GM21447 (cell line): ENCODE data around the gene FGF11.

ENCODE experiments used
- ATAC-seq: cut with Tn5 transposase; IDR thresholded peaks from one replicate; pipeline ENCODE4 v1.9.1; 2021; ENCODE audit not compliant: unreplicated experiment

The FGF11 gene

DNA sequence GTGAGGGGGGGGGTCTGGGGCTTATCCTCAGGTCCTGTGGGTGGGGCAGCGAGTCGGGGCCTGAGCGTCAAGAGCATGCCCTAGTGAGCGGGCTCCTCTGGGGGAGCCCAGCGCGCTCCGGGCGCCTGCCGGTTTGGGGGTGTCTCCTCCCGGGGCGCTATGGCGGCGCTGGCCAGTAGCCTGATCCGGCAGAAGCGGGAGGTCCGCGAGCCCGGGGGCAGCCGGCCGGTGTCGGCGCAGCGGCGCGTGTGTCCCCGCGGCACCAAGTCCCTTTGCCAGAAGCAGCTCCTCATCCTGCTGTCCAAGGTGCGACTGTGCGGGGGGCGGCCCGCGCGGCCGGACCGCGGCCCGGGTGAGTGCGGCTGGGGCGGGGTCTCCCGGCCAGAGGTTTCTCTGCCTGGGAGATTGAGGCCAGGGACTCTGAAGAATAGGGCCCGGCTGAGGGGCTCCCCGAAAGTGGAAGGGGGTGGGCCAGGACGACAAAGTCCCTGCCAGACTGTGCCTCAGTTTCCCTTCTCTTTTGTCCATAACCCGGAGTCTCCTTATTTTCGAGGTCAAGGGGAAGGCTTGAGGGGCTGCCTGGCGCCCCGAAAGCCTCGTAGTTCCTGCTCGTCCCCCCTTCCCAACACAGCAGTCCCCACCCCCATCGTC is at the start of gene FGF11:
TSS of gene FGF11 (plus strand) at position 51 of the 651 bp plus-strand sequence. CDS start at position 160, 109 bp downstream.
- no peak for ATAC-seq

DNA sequence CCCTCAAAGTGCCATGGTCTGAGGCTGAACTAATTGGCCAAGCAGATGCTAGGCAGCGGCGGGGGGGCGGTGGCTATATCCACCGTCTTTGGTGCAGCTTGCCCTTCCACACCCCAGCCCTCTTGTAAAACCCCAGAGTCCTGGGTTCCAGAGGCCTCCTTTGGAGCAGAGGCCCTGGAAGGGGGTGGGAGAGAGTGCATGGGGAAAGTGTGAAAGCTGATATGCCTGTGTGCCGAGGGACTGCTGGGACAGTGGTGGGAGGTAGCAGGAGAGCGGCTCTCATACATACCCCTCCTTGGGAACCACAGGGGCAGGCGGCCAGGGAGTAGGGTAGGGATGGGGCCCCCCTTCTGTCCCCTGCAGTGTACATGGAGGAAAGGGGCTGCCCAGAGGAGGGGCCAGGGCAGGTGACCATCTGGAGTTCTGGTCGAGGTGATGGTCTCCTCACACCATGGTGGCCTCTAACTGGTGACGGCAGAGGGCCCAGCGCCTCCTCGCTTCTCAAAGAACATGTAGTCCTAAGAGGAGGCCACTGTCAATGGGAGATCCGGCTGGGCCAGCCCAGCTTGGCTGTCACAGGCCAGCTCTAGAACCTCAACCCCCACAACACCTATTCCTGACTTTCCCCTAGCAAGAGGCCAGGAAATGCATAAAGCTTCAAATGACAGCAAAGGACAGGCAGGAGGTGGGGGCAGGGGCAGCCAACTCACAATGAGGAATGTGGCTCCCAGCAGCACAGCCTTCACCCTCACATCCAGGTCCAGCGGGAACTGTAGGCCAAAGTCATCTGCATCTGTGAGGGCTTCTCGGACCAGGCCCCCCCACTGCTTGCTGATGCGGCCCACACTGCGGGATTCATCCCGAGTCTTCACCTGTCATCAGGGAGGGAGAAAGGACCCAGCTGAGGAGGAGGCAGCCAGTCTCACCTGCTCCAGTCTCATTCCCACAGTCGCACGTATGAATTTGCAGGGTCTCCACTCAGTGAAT is 49.1 kb upstream of the FGF11 start:
- ATAC-seq, result no peak

DNA sequence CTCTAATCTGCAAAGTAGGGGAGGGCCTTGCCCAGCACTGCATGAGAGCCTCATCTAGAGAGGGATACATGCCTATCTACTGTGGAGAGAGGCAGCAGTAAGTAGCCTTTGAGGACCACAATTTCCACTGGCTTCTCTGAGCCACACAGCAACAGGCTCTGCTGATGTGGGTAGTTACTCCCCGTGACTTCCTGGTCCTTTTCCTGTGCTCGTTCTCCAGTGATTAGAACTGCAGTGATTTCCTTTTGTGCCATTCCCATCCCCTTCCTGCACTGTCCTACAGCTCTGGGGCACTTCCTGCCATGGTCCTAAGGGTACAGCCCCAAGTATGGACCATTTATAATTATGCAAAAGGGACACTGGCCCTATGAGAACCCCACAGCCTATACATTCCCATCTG is 48.0 kb upstream of the FGF11 start:
- no peak for ATAC-seq

DNA sequence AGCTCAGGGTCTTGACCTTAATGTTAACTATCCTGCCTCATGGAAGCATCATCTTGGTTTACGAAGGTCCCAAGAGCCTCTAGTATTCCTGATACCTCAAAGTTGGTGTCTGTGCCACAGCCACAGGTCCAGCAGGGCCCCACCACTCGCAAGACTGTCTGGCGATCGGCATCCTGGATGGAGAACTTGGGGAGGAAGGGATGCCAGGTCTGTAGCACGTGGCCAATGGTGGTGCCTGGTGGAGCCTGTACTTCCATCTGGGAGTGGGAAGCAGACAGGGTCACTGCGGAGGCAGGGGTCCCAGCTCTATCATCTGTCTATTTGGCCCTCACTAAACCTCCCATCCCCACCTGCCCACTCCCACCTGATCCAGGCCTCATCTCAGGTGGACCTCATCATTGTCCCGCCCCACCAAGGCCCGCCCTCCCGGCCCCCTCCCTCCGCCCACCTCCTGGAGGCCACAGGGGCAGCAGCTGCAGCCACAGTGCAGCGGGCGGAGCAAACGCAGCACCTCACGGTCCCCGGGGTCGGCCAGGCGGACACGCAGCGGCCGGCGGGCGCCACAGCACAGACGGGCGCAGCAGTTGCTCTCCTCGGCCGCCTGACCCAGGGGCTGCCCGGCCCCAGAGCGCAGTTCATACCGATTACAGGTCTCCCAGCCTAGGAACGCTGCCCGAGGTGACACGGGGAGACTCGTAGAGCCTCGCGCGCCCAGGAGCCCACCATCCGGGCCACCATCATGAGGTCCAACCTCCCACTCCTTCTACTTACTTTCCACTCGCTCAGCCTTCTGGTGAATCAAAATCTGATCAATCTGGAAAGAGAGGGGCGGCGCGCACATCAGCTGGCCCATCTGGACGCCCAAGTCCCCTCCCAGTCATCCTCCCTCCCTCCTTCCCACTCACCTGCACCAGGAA is 46.4 kb upstream of the FGF11 start:
- ATAC-seq, result no peak

DNA sequence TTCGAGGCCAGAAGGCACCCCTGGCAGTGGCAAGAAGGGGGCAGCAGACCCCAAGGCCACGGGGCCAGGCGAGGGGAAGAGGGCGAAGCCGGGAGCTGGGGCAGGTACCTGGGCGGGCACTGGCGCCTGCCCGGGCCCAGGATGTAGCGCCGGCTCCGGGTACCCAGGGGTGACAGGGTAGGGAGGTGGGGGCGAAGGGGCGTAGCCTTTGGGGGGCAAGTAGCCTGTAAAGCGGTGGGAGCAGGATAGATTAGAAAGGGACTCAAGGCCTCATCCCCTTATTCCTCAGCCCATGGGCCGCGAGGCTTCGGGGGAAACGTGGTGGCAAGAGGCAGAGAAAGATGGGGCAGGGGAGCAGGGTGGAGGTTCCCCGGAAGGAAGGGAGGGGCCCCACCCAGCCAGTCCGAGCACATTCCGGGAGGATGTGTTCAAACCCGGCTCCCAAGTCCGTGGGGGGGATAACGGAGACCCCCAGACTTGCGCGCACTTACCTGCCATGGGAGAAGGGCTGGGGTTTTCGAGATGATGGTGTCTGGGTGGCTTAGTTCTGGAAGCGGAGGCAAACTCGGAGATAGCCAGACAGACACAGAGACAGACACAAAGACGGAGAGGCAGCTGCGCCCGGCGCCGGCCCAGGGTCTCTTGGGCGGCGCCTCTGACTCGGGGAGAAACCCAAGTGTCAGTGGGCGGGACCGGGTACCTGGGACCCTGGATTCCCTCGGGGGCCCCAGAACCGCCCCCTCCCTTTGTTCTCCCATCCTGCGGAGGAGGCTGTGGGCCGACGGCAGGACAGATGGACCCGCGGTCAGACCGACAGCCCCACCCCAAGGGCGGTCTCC is 45.5 kb upstream of the FGF11 start:
- ATAC-seq, result peak; percentile 43

DNA sequence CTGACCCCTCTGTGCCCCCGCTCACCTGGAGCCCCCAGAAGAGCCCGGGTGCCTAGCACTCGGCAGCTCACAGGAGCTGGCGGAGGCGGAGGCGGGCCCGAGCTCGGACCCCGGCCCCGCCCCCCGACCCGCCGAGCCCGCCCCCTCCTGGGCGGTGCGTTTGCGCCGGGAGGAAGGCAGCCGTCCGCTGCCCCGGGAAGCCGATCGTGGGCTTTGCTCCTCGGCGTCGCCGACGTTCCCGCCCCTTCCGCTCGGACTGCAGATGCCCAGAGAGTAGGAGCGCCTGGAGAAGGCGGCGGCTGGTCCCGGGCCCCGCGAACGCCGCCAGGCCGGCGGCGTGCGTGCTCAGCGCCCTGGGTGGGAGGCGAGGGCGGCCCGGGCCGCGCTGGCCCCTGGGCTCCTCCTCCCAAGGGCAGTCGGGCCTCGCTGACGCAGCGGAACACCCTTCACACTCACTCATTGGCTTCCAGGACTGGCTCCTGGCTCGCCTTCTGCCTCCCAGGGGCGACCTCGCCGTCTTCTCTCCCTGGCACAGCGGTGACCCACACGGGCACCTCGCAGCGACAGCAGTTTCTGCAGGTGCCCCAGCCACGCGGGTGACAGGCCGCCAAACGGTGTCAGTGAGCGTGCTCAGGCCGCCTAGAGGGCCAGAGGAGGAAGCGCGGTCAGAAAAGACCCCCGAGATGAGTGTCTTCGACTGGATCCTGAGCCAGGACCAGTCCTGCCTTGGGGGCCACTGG is 44.7 kb upstream of the FGF11 start, which contains the start of gene PLSCR3:
TSS of gene PLSCR3 (minus strand) at position 74 of the 740 bp plus-strand sequence. CDS start 415 bp downstream, outside the sequence.
- ATAC-seq, result peak; percentile 76

DNA sequence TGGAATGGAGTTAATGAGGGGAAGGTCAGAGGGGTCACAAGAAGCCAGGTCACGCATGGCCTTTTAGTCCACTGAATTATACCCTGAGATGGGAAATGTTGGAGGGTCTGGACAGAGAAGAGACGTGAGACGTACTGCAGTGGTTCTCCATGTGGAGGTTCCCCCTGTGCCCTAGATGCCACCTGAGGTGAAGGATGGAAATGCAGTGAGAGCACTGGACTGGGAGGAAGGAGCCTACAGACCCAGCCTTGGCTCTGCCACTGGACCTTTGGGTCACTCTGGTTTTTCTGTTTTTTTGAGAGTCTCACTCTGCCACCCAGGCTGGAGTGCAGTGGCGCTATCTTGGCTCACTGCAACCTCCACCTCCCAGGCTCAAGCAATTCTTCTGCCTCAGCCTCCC is 43.2 kb upstream of the FGF11 start:
- ATAC-seq, result no peak

DNA sequence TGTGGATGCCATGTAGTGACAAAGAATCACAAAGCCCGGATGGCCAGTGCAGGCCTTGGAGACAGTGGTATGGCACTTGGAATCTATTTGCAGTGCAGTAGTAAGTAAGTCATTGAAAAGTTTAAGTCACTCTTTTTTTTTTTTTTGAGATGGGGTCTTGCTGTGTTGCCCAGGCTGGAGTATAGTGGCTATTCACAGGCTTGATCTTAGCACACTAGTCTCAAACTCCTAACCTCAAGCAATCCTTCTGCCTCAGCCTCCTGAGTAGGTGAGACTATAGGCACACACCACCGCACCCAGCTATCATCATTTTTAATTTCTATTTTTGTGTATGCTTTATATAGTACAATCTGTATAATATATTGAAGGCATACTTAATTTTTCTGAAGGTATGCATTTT is 40.7 kb upstream of the FGF11 start:
- no peak for ATAC-seq

DNA sequence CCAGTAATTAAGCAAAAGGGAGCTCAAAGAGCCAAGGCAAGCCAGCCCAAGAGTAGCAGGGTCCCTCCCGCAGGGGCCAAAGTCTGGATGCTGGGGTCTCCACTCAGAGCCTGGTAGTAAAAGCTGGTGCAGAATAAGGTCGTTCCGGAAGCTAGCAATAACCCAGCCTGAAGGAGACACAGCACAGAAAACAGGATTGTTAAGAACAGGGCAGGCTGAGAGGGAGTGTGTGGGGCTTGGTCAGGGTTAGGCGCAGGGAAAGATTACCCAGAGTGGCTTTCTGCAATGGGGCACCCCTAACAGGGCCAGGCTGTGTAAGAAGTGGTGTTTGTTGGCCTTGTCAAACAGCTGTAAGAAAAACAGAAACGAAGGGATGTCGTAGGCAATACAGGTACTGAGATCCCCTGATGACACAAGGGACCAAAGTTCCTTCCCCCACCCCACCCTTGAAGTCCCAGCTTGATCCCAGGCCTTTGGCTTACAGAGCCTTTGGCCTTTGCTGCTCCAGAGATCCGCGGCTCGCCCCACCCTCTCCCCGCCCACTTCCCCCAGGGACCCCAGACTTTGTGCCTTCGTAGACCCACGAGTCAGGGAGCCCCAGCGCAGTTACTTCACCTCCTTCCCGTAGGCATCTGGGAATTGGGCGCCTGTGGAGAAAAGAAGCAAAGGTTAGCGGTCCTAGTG is 36.1 kb upstream of the FGF11 start:
- ATAC-seq, result no peak

DNA sequence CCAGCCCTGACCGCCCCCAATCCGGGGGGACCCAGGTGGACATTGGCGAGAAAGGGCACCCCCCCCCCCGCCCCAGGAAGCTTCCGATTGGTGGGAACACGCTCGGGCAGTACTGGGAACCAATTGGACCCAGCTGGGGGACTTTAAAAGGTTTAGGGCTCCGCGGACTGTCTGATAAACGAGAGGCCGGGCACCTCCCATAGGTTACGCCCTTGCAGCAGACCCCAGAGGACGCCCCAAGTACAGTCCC is 35.7 kb upstream of the FGF11 start:
- ATAC-seq, result no peak

DNA sequence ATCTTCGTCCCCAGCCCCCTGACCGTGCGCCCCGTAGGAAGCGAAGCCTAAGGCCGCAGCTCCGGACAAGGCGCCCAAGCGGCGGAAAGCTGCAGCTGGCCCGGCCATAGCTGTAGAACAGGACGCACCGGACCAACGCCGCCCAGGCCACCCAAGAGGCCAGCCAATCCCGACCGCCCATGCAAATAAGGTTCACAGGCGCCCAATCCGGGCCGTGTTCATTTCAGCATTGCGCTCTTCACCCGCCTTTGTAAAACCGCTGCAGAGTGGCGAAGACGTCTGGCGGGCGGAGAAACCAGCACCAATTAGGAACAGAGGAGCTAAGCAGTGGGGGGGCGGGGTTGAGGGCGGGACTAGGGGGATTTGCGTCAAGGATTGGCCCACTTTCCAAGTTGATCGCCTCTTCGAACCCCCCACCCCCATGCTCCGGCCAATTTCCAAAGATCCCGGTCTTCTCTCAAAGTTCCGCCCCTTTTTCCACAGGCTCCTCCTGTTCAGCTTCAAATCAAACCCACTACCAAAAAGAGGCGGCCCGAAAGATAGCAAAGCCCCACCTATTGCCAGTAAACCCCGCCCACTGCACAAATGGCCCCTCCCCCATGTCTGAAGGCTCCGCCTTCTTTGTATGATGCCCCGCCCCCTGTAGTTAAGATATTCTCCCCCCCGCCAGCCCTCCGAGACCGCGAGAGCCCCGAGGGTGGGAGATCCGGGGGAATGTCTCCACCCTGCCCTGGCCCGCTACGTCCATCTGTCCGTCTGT is 35.2 kb upstream of the FGF11 start, which contains the start of gene TMEM256:
TSS of gene TMEM256 (minus strand) at position 121 of the 760 bp plus-strand sequence. CDS start at position 108, 13 bp downstream.
- peak; percentile 94 for ATAC-seq

DNA sequence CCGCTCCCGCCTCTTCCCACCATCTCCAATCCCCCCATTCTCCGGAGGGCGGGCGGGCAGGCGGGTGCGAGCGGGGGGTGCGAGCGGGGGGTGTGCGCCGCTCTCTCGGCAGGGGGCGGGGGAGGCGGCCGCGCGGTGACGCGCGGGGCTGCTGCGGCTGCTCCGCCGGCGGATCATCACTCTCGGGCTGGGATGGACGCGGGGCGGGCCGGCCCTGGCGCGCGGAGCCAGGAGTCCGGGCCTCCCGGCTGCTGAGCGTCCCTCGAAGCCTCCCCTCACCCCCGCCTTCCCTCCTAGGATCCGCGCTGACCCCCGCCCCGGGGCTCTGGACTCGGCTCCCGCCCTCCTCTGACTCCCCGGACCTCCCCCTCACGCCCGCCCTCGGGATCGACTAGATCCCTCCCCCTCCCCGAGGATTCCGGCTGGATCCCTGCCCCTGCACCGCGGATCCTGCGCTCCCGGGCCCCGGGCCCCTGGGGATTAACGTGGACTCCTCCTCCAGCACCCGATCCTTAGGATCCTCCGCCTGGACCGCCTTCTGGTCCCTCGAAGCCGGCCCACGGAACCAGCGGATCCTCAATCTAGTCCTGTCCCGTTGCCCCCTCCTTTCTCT is 34.5 kb upstream of the FGF11 start:
- no peak for ATAC-seq

DNA sequence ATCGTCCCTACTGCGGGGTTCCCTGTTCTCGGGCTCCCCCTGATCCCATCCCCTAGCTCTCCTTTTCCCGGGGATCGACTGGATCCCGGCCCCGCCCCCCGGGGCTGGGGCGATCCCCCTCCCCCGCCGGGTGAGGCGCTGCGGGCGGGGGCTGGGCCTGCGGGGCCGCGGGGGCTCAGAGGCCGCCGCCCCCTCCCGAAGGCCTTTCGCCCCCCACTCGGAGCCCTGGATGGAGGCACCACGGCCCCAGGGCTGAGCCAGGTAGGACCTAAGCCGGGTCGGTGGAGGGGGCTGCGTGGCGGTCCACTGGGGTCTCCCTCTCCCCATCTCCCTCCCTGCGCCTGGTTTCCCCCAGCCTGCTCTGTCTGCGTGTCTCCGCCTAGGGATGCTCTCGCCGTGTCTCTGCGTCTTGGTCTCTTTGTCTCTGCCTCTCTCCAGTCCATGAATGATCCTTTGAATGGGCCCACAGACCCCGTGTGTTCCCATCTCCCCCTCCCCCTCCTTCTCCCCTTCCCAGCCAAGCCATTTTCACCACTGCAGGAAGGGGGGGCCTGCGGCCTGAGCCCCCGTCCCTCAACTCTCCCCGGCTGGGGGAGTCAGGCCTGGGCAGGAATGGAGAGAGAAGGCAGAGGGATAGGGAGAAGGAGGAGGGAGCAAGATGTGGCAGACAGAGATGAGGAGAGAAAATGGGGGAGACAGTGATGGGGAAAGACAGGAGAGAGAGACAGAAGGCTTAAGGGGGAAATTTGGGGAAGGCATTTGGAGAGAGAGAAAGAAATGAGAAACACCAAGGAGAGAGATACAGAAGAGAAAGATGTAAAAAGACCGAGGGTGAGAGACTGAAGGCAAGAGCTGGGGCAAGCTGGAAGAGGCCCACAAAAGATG is 33.7 kb upstream of the FGF11 start:
- ATAC-seq, result no peak

DNA sequence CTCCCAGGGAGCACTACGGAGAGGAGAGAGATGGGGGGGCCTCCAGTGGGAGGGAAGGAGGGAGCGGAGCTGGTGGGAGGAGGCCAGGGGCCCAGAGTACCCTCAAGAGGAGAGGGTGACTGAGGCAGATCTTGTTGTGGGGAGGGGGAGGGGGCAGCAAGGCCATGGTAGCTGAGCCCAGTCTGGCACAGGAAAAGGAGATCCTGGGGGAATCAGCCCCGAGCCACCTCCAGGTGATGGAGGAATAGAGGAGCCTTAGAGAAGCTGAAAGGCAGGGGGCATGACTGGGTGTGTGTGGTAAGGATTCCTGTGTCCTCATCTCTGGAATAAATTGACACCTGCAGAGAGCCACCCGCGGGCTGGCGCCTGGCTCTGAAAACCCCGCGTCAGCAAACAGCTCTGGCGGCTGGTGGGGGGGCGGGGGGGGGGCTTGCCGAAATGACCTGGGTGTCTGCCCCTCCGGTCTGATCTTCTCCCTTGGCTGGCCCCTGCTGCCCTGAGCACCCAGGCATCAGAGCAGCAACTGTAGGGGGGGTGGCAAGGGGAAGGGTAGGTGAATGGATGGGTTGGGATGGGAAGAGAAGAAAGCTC is 33.0 kb upstream of the FGF11 start:
- no peak for ATAC-seq

DNA sequence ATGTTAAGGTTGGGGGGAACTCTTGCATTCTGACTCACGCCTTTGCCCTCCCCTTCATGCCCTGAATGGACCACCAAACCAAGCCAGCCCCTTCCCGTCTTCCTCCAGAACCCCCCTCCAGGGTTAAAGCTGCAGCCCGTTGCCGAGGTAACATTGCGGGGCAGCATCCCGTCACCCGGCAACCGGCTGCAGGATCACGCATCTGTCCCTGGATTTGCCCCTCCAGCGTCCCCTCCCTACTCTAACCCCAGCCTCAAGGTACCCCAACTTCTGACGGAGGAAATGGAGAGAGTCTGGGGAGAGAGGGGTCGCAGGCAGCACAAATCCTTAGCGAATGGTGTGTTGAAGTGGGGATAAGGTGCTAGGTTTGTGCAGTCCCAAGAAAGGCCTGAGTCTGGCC is 32.2 kb upstream of the FGF11 start:
- ATAC-seq, result no peak

DNA sequence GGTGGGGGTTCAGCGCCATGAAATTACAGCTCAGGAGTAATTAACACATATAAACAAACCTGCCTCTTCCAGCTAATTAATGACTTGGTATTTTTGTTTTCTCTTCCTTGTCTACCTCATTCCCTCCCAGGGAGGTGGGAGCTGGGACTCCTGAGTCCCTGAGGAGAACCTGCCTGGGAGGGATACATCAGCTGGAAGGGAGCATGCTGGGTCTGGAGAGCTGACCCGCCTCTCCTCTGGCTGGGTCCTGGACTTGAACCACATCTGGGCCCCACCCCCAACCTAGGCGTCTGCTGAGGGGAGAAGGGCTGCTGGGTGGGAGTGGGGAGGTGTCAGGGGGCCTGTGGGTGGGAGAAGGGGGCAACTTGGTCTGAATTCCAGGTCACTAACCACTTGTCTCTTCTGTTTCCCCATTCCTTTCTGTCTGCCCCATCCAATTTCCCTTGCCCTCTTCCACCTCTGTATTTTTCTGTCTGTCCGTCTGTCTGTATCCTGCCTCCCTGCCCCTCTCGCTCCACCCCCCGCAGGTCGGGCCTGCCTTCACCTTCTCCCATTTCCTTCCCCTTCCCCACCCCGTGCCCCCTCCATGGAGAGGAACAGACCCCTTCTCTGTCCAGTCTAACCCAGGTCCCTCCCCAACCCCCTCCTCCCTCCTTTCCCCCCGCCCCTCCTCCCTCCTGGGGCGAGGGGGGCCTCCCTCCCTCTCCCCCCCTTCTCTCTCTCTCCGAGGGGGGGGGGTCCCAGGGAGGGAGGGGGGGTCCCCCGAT is 31.6 kb upstream of the FGF11 start, which contains the start of gene NLGN2:
TSS of gene NLGN2 (plus strand) at position 361 of the 767 bp plus-strand sequence. CDS start 411 bp downstream, outside the sequence.
- ATAC-seq, result no peak
